Loucy (cell line): ENCODE results near the gene PIAS3.

Source experiments
- H2AFZ ChIP-seq: fragments of 200-600 bp; sonication (generic); 2 replicates; pipeline ENCODE4 v1.6.0; 2016; ENCODE audit warnings: antibody characterized with exemption, mild to moderate bottlenecking, low read length, moderate library complexity
- H3F3A ChIP-seq: fragments of 200-600 bp; 2 replicates; pipeline ENCODE4 v1.6.0; 2016; ENCODE audit warnings: antibody characterized with exemption, low read depth, mild to moderate bottlenecking
- H3K27me3 ChIP-seq: fragments of 200-600 bp; sonication (generic); 2 replicates; pipeline ENCODE4 v1.6.1; 2014; ENCODE audit warnings: low read length, mild to moderate bottlenecking; ENCODE audit not compliant: insufficient read depth, poor library complexity, severe bottlenecking
- H3K36me3 ChIP-seq: fragments of 200-600 bp; sonication (generic); 2 replicates; pipeline ENCODE4 v1.6.1; 2016; ENCODE audit warnings: low read length; ENCODE audit not compliant: insufficient read depth
- H3K4me1 ChIP-seq: fragments of 200-600 bp; sonication (generic); 2 replicates; pipeline ENCODE4 v1.5.1; 2014; ENCODE audit warnings: low read length, mild to moderate bottlenecking; ENCODE audit not compliant: insufficient read depth, poor library complexity, severe bottlenecking
- H3K4me2 ChIP-seq: fragments of 200-600 bp; sonication (generic); 2 replicates; pipeline ENCODE4 v1.6.0; 2014; ENCODE audit warnings: antibody characterized with exemption, low read length, low read depth, mild to moderate bottlenecking; ENCODE audit not compliant: poor library complexity, severe bottlenecking
- H3K4me3 ChIP-seq: fragments of 200-600 bp; sonication (generic); 2 replicates; pipeline ENCODE4 v1.5.1; 2014; ENCODE audit warnings: low read length, mild to moderate bottlenecking, mixed read lengths; ENCODE audit not compliant: poor library complexity, severe bottlenecking
- H3K79me2 ChIP-seq: fragments of 200-600 bp; sonication (generic); 2 replicates; pipeline ENCODE4 v1.6.1; 2014; ENCODE audit warnings: low read length; ENCODE audit not compliant: insufficient read depth
- H3K9ac ChIP-seq: fragments of 200-600 bp; sonication (generic); 2 replicates; pipeline ENCODE4 v1.6.0; 2014; ENCODE audit warnings: mild to moderate bottlenecking, low read depth, low read length, moderate library complexity; ENCODE audit not compliant: poor library complexity, severe bottlenecking
- H3K9me2 ChIP-seq: fragments of 200-600 bp; sonication (generic); replicated peaks from 2 replicates; pipeline ENCODE4 v1.6.1; 2016; ENCODE audit warnings: low read depth, low read length, mixed read lengths
- H3K9me3 ChIP-seq: fragments of 200-600 bp; sonication (generic); 2 replicates; pipeline ENCODE4 v1.6.1; 2014; ENCODE audit warnings: mild to moderate bottlenecking, antibody characterized with exemption, low read length, low read depth; ENCODE audit not compliant: insufficient read depth
- H4K20me1 ChIP-seq: fragments of 200-600 bp; sonication (generic); 2 replicates; pipeline ENCODE4 v1.6.0; 2014; ENCODE audit warnings: antibody characterized with exemption, low read length, mild to moderate bottlenecking; ENCODE audit not compliant: insufficient read depth, poor library complexity, severe bottlenecking
- EZH2phosphoT487 ChIP-seq: fragments of 200-600 bp; IDR thresholded peaks from 2 replicates; pipeline ENCODE4 v1.6.1; 2018; ENCODE audit warnings: antibody characterized with exemption, mild to moderate bottlenecking, moderate library complexity, borderline replicate concordance
- TF ChIP-seq, protein P1 (sequence below): fragments of 200-600 bp; sonication (generic); conservative IDR thresholded peaks from 2 replicates; pipeline ENCODE4 v1.5.1; 2014; ENCODE audit warnings: mild to moderate bottlenecking, antibody characterized with exemption, low read length

Gene PIAS3

DNA sequence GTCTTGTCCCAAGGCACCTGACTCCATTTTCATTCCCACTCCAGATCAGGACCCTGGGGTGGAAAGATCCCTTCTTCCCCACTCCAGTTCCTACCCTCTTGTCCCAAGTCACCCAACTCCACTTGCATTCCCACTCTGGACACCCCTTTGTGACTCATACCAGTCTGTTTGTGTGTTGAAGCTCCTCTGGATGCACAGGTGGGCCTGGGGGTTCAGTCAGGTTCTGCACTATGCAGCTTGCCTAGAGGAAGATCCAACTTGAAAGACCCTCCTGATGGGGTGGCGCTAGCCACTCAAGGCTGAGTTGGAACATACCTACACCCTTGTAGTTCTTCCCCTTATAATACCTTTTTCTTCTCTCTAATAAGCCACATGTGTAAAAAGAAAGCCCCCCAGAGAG lies 36.6 kb upstream of the PIAS3 start:
- Histone ChIP-seq H3K9ac (no peak overlapping the region), H3K9me2 (no peaks in the 10 kb centered on the region), H3K4me3 (no peak overlapping the region), H3F3A (no peaks in the 10 kb centered on the region), H3K4me1 (no peaks in the 10 kb centered on the region), H3K27me3 (no peaks in the 10 kb centered on the region), H3K36me3 (no peaks in the 10 kb centered on the region), H3K4me2 (no peak overlapping the region), H3K79me2 (no peaks in the 10 kb centered on the region), H2AFZ (no peak overlapping the region), H3K9me3 (no peaks in the 10 kb centered on the region), H4K20me1 (no peaks in the 10 kb centered on the region)
- no peak for TF ChIP-seq EZH2phosphoT487
- TF ChIP-seq, protein P1, sequence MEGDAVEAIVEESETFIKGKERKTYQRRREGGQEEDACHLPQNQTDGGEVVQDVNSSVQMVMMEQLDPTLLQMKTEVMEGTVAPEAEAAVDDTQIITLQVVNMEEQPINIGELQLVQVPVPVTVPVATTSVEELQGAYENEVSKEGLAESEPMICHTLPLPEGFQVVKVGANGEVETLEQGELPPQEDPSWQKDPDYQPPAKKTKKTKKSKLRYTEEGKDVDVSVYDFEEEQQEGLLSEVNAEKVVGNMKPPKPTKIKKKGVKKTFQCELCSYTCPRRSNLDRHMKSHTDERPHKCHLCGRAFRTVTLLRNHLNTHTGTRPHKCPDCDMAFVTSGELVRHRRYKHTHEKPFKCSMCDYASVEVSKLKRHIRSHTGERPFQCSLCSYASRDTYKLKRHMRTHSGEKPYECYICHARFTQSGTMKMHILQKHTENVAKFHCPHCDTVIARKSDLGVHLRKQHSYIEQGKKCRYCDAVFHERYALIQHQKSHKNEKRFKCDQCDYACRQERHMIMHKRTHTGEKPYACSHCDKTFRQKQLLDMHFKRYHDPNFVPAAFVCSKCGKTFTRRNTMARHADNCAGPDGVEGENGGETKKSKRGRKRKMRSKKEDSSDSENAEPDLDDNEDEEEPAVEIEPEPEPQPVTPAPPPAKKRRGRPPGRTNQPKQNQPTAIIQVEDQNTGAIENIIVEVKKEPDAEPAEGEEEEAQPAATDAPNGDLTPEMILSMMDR, result no peak

DNA sequence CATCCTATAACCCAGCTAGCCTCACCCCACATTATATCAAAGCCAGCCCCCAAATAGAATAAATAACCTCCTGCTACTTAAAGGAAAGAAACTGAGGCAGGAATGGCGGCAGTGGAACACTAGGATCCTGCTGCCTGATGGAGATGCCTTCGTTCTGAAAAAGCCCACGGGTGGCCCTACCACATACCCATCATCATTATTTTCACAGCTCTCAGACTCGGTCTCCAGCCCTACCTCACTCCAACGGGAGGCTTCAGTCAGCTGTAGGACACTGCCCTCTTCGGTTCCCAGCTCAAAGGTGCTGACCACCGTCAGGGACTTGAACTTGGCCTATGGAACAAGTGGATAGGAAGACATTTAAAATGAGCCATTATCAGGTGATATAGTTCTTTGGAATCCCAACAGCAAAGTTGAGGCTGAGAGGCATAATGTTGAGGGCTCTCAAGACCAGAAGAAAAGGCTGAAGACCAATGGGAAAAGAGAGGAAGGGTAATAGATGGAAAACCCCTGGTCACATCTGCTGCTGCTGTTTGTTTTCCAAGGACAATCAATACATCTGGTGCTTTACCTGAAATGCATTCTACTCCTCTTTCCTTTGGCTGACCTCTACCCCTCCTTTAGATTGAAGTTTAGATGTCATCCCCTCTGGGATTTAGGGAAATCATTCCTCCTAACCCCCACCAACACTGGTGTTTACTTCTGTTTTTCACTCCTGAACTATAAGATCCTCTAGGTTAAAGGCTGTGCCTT lies 34.6 kb upstream of the PIAS3 start:
- no peak overlapping the region for H3K9ac ChIP-seq
- H3K4me1 ChIP-seq, result no peaks in the 10 kb centered on the region
- H3K79me2 ChIP-seq, result no peaks in the 10 kb centered on the region
- H2AFZ ChIP-seq, result no peak overlapping the region
- no peaks in the 10 kb centered on the region for H4K20me1 ChIP-seq
- H3K4me2 ChIP-seq, result no peak overlapping the region
- H3K36me3 ChIP-seq, result no peaks in the 10 kb centered on the region
- no peaks in the 10 kb centered on the region for H3K9me2 ChIP-seq
- H3K9me3 ChIP-seq, result no peaks in the 10 kb centered on the region
- H3K4me3 ChIP-seq, result no peak overlapping the region
- H3K27me3 ChIP-seq, result no peaks in the 10 kb centered on the region
- no peak for TF ChIP-seq EZH2phosphoT487
- TF ChIP-seq, protein P1, result no peak
- H3F3A ChIP-seq, result no peaks in the 10 kb centered on the region

DNA sequence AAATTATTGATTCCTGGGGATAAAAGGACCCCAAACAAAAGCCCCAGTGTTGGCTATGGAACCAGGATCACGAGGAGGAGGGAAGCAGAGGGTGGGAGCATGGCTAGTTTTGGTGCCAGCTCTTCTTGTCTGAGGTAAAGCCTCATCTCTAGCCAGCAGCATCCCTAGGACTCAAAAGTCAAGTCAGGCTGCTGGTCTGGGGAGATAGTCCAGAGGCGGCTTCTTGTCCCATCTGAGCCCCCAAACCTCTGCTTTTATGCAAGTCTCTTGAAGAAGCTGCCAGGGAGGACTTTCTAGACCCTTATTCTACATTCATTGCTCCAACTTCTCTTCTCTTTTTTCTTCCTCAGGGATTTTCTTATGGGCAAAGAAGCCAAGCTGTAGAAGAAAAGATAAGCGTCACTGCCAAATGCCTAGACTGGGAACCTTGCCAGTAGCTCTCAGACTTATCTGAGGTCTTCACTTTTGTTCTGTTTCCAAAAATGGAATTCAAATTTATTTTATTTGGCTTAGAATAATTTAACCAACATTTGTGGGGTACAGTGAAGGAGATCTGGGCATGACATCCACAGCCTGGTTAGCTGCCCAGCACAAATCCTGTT lies 33.7 kb upstream of the PIAS3 start:
- Histone ChIP-seq H3K9me3 (no peaks in the 10 kb centered on the region), H3K36me3 (no peaks in the 10 kb centered on the region), H3K4me1 (no peaks in the 10 kb centered on the region), H2AFZ (0 out of 2 replicates have a peak overlapping the region, but pooled peaks have one; percentile 52), H3K9me2 (no peaks in the 10 kb centered on the region), H3K27me3 (no peaks in the 10 kb centered on the region), H4K20me1 (no peaks in the 10 kb centered on the region), H3K4me3 (no peak overlapping the region), H3F3A (no peaks in the 10 kb centered on the region), H3K4me2 (no peak overlapping the region), H3K9ac (peak overlapping the region; percentile 33), H3K79me2 (no peaks in the 10 kb centered on the region)
- TF ChIP-seq, protein P1, result no peak
- no peak for TF ChIP-seq EZH2phosphoT487
